Measurements from ENCODE around the gene TMEM145.

The TMEM145 gene

DNA sequence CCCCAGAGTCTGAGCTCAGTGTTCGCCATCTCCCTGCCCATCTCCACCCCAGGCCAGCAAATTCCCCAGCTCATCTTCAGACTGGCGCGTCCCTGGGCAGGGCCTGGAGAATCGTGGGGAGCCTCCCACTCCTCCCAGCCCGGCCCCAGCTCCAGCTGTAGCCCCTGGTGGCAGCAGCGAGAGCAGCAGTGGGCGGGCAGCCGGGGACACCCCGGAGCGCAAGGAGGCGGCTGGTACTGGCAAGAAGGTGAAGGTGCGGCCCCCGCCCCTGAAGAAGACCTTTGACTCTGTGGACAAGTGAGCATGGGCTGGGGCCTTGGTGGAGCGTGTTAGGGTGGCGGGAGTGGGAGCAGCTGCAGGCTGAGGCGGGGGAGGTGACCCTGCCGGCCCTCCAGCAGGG is 19.6 kb upstream of the TMEM145 start:
- no peak for DNase-seq (ENCODE audit: low read depth)
- no peak overlapping the region for H3K4me3 ChIP-seq (ENCODE audit: low read depth, low read length)
- TF ChIP-seq, protein P1, sequence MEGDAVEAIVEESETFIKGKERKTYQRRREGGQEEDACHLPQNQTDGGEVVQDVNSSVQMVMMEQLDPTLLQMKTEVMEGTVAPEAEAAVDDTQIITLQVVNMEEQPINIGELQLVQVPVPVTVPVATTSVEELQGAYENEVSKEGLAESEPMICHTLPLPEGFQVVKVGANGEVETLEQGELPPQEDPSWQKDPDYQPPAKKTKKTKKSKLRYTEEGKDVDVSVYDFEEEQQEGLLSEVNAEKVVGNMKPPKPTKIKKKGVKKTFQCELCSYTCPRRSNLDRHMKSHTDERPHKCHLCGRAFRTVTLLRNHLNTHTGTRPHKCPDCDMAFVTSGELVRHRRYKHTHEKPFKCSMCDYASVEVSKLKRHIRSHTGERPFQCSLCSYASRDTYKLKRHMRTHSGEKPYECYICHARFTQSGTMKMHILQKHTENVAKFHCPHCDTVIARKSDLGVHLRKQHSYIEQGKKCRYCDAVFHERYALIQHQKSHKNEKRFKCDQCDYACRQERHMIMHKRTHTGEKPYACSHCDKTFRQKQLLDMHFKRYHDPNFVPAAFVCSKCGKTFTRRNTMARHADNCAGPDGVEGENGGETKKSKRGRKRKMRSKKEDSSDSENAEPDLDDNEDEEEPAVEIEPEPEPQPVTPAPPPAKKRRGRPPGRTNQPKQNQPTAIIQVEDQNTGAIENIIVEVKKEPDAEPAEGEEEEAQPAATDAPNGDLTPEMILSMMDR (IDR thresholded peaks at IDR 0.05; ENCODE audit: insufficient read depth, low read depth, low read length, missing control alignments): no peak

DNA sequence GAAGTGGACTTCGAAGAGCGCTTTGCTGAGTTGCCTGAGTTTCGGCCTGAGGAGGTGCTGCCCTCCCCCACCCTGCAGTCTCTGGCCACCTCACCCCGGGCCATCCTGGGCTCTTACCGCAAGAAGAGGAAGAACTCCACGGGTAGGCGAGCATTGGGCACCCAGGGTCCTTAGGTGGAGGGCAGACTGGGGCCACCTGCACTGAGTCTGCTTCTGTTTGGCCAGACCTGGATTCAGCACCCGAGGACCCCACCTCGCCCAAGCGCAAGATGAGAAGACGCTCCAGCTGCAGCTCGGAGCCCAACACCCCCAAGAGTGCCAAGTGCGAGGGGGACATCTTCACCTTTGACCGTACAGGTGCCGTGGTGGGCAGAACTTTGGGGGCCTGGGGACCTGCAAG is 19.2 kb upstream of the TMEM145 start:
- H3K4me3 ChIP-seq (ENCODE audit: low read depth, low read length): no peak overlapping the region
- no peak for DNase-seq (ENCODE audit: low read depth)
- TF ChIP-seq, protein P1 (IDR thresholded peaks at IDR 0.05; ENCODE audit: insufficient read depth, low read depth, low read length, missing control alignments): no peak

DNA sequence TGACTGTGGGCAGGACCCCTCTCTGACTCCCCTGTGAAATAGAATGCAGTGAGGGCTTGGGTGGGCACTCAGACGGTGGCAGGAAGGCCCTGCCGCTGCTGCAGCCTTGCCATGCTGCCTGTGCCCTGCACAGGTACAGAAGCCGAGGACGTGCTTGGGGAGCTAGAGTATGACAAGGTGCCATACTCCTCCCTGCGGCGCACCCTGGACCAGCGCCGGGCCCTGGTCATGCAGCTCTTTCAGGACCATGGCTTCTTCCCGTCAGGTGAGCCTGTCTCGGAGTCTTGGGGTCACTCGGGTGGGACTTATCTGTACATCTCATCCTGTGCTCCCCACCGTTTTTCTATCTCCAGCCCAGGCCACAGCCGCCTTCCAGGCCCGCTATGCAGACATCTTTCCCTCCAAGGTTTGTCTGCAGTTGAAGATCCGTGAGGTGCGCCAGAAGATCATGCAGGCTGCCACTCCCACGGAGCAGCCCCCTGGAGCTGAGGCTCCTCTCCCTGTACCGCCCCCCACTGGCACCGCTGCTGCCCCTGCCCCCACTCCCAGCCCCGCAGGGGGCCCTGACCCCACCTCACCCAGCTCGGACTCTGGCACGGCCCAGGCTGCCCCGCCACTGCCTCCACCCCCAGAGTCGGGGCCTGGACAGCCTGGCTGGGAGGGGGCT is 18.5 kb upstream of the TMEM145 start:
- no peak overlapping the region for H3K4me3 ChIP-seq (ENCODE audit: low read depth, low read length)
- no peak for DNase-seq (ENCODE audit: low read depth)
- TF ChIP-seq, protein P1 (IDR thresholded peaks at IDR 0.05; ENCODE audit: insufficient read depth, low read depth, low read length, missing control alignments): no peak

DNA sequence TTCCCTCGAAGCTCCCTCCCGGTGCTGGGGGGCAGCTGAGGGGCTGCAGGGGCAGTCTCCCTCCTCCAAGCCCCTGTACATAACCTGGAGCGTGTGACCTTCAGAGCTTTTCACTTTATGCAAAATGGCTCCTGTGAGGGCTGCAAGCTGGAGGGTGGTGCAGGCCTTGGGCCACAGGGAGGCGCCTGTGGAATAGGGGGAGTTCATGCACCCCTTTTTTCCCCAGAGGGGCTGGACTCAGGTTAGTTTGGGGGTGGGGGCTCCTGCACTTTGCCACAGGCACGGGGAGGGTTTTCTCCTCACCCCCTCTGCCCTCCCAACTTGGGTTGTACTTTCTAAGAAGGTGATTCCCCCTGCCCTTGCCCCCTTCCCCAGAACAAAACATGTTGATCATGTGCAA is 17.8 kb upstream of the TMEM145 start:
- H3K4me3 ChIP-seq (ENCODE audit: low read depth, low read length): no peak overlapping the region
- no peak for DNase-seq (ENCODE audit: low read depth)
- TF ChIP-seq, protein P1 (IDR thresholded peaks at IDR 0.05; ENCODE audit: insufficient read depth, low read depth, low read length, missing control alignments): no peak

DNA sequence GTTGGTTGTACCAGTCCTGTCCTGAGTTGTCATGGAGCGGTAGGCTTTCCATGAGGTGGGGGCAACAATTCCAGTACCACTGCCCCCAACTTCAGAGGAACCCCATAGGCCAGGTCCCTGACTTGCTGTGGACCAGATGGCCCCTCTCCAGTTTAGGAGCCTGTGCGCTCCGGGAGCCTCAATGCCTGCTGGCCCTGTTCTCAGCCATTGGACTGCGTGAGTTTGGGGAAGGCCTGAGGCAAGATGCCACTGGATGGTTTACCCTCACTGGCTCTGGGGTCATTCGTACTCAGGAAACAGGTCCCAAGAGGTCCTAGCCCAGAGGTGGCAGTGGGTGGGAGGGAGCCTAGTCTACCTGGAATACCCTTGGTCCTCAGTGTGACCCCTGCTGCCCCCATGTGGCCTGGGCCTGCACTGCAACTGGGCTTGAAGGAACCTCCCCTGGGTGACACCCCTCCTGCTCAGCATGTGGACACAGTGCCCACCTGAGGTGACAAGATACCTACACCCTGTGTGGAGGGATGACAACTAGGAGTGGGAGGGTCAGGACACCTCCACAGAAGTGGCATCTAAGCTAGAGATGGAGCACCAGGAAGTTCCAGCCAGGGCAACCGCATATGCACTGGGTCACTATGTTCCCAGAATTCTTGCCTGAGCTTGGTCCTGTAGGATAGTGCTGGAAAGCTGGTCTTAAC is 17.1 kb upstream of the TMEM145 start:
- TF ChIP-seq, protein P1 (IDR thresholded peaks at IDR 0.05; ENCODE audit: insufficient read depth, low read depth, low read length, missing control alignments): peak; percentile 98
- peak; percentile 84 for DNase-seq (ENCODE audit: low read depth)
- H3K4me3 ChIP-seq (ENCODE audit: low read depth, low read length): no peak overlapping the region

DNA sequence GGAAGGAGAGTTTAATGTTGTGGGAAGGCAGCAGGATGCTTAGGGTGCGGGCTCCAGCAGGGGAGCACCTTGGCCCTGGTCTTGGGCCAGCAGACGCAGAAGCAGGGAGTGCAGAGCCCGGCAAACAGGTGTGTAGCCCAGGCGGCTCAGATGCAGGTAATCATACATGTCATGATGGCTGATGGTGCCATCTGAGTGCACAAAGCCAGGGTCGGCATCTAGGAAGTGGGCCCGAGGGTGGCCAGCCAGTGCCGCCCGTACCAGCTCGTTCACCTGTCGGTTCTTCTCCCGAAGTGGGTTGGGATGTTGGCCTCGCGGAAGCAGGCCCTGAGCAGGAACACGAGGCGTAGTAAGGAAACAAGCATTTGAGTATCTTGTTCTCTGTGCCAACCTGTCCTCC is 16.1 kb upstream of the TMEM145 start:
- no peak overlapping the region for H3K4me3 ChIP-seq (ENCODE audit: low read depth, low read length)
- TF ChIP-seq, protein P1 (IDR thresholded peaks at IDR 0.05; ENCODE audit: insufficient read depth, low read depth, low read length, missing control alignments): no peak
- DNase-seq (ENCODE audit: low read depth): no peak
